GM20431 (cell line): ENCODE results near the gene DGKQ.
"Not testable (repeated sequence)": the region's sequence is repeated elsewhere in the genome, so short reads cannot be mapped to it uniquely, and the experiment has no call there.

ENCODE experiments used
- in situ Hi-C: fragments of 300-500 bp; cut with MseI, MboI; formaldehyde crosslinking; loops from one replicate; pipeline ENCODE4 v1.15.0; 2020; ENCODE audit warnings: low sequenced_read_pairs; ENCODE audit not compliant: unreplicated experiment

Gene DGKQ

DNA sequence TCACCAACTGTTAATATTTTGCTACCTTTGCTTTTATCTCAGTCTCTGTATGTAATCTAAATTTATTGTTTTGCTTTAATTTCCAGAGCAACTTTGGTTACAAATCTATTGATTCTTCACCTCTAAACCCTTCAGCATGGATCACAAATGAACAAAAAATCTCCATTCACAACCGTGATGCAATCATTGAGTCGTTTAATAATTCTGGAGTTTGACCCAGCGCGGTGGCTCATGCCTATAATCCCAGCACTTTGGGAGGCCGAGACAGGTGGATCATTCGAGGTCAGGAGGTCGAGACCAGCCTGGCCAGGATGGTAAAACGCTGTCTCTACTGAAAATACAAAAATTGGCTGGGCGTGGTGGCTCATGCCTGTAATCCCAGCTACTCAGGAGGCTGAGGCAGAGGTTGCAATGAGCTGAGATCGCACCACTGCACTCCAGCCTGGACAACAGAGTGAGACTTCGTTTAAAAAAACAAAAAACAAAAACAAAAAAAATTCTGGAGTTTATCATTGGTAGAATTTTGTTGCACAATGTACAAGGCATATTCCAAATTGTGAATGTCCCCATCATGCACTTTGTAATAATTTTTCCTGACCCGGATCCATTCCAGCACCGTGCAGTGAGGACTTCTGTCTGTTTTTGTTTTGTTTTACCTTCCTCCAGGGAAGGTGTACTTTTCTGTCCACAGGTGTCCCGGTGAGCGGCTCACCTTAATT is 11.1 kb upstream of the DGKQ start:
- in situ Hi-C loops = no loop called here

DNA sequence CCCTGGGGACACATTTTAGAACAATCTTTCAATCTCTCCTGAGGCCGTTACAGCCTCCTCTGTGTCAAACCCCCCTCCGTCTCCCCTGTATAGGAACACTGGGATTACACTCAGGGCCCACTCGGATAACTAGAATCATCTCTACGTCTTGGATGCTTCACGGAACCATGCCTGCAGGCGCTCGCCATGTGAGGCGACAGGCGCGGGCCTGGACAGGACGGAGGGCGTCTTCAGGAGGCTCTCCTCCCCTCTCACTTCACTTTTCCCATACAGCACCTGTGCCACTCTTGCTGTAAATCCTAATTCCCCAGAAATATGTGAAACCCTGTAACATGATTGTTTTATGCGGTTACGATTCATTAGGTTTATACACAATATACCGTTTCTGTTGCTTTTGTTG is 9.4 kb upstream of the DGKQ start:
- in situ Hi-C loops = no loop called here

DNA sequence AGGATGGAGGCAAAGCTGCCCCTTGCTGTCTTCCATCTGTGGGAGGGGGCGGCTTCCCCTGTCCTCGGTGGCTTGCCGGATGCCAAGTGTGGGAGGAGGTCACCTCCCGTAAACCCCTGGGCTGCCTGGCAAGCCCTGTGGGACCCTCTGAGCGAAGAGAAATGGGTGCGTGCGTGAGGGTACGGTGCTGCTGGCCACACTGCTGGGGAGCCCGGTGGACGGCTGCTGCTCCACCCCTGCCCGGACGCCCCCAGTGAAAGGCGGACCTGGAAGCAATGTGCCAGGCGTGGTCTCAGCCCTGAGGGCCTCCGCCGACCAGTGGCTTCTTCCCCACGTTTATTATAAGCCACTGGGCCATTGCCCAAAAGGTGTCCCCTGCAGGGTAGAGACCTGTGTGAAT is 8.9 kb upstream of the DGKQ start:
- in situ Hi-C loops = no loop called here

DNA sequence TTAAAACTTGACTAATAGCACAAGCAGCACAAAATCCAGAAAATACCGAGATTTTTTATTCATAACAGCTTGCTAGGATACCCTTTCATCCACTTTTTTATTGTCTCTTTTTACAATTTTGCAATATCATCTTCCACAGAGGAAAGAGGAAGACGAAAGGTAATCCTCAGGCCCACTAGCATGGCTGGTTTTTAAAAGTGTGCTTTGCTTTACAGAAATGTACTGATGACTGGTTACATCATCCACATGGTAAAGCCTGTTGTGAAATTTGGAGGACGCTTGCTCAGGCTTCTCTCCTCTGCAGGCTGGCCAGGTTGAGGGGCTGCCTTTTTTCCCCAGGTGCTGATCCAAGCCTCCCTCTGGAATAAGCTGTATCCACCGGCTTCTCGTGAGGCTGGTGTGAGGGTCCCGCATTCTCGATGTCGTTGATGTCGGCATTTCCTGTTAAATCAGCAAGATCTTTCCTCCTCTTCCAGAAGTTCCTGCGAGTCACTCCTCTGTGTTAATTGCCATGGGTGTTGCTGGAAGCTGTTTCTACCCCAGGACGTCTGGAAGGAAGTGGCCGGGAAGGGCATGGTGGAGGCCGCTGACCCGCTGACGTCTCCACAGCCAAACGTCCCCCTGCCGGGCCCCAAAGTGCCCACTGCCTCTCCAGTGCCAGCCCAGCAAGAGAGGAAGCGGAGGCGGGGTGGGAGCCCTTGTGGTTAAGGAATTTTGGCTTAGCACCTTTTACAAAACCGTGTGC is 5.8 kb upstream of the DGKQ start:
- in situ Hi-C loops = no loop called here

DNA sequence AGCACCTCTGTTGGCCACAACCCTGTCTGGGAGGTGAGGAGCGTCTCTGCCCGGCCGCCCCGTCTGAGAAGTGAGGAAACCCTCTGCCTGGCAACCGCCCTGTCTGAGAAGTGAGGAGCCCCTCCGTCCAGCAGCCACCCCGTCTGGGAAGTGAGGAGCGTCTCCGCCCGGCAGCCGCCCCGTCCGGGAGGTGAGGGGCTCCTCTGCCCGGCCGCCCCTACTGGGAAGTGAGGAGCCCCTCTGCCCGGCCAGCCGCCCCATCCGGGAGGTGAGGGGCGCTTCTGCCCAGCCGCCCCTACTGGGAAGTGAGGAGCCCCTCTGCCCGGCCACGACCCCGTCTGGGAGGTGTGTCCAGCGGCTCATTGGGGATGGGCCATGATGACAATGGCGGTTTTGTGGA is 2.6 kb upstream of the DGKQ start:
- in situ Hi-C loops = not testable (repeated sequence)

DNA sequence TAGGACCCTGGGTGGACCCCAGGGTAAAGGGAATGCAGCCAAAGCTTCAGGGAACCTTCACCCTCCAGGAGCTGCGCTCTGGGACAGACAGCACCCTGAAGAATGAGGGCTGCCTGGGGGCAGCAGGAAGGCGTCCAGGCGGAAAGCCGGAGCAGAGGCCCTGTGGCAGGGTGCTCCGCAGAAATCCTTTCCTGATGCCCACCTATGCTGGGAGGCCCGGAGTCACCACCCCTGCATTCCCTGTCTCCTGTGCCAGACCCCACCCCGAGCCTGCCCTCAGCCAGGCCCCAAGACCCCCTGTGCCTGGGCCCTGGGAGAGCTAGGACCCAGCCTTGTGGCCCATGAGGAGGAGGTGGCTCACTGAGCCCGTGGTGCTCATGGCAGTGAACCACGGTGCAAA is 1.3 kb upstream of the DGKQ start:
- in situ Hi-C loops = no loop called here

DNA sequence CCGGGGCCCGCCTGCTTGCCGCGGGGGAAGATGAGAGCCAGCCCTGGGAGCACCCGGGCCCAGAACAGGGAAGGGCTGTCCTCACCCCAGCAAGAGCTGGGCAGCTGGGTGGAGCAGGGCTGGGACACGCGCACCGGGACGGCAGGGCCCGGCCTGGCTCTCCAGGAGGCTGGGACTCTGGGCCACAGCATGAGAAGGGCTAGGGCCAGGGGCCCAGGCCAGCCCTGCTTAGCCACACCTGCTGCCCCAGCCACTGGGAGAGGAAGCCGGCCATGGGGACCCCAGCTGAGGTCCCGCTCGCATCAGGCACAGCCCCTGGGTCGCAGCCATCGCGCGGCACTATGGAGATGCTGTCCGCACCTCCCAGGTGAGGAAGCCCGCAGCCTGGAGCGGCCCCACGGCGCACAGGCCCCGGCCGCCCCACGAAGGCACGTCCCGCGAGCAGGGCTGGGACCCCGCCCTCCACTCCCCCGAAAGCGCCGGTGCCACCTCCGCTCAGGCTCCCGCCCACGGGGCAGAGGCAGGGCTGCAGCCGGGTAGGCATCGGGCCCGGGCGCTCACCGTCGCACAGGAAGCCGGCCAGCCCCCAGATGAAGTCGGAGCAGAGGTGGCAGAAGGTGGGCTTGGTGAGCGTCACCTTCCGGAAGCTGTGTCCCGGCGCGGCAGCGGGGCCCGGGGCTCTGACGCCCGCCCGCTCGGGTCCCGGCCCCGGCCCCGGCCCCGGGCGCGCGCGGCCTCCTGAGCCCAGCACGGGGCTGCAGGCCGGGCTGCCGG is 531 bp downstream of the DGKQ start:
- in situ Hi-C loops = no loop called here

DNA sequence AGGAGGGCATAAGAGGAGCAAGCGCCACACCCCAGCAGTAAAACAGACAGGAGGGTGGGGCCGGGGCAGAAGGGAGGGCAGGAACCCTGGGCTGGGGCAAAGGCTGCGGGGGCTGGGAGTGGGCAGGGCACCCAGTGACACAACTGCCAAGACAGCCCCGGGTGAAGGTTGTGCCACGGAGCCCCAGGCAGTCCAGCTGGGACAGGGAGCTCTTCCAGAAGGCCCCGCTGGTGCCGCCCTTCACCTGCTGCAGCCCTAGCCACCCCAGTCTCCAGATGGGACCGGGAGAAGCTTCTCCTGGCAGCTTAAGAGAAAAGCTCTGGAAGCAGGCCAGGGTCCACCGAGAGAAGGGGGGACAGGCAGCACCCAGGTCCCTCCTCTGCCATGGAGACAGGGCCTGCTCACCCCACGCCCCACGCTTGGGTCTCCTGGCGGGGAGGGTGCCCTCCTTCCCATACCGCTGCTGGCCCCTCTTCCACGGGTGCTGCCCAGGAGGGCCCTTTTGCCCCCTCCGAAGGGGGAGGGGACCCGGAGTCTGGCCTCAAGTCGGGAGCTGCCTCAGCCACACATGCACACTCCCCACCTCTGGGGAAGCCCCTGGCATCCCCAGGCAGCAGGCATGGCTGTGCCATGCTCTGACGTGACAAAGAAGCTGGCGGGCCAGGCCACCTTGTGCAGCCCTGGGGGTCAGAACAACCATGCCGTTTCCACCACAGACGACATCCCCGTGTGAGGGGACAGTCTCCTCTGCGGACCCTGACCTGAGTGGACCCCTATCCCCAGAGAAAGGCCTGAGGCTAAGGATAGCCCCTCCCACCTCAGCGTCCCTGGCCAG is 1.5 kb downstream of the DGKQ start:
- in situ Hi-C loops = no loop called here

DNA sequence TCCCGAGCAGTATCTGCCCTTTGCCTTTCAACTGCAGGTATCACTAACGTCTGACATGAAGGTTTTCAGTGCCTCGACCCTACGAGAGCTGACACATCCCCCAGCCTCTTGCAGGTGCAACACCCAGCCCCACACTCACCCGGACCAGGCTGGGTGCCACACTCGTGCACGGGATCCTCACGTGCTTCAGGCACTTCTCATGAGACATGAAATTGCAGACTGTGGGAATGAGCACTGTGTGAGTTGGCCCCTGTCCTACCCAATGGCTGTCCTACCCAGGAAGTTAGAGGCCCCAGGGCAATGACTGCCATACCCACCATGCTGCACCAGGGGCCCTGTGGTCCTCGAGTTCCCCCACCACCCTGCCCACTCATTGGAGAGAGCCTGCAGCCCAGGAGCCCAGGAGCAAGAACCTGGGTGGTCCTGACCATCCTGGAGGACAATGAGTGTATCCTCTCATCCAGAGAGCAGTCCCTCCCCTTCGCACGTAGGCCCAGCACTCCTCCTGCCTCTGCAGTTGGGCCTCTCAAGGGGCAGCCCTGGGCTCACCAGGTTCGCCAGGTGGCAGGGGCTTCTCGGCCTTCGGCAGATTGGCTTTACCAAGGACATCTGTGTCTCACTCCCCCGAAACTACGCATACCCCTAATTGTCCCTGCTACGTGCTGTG is 2.4 kb downstream of the DGKQ start:
- in situ Hi-C loops = no loop called here

DNA sequence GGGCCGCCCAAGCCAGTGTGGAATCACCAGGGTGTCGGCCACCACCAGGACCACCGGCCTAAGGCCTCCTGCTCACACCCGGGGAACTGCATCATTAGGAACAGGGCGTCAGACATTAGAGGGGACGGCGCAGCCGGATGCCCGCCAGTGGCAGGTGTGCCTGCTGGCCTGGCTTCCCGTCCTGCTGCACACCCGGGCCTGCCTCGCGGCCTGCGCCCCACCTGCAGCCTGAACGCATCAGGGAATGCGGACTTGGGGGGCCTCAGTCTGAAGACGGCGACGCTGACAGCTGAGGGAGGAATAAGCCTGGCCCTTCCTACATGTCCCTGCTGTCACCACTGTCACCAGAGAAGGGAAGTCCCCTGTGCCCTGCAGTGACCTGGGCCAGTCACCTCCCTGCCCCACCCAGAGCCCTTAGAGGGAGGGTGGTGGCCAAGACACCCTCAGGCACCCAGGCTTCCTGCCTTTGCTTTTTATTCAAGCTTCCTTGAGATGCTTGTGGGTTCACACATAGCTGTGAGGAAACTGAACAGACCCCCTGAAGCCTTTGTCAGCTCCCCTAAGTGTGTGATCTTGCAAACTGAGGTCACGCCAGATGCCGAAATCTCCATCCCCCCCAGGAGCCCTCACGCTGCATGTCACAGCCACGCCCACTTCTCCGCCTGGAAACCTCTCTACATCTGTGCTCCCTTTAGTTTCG is 3.2 kb downstream of the DGKQ start:
- in situ Hi-C loops = no loop called here

DNA sequence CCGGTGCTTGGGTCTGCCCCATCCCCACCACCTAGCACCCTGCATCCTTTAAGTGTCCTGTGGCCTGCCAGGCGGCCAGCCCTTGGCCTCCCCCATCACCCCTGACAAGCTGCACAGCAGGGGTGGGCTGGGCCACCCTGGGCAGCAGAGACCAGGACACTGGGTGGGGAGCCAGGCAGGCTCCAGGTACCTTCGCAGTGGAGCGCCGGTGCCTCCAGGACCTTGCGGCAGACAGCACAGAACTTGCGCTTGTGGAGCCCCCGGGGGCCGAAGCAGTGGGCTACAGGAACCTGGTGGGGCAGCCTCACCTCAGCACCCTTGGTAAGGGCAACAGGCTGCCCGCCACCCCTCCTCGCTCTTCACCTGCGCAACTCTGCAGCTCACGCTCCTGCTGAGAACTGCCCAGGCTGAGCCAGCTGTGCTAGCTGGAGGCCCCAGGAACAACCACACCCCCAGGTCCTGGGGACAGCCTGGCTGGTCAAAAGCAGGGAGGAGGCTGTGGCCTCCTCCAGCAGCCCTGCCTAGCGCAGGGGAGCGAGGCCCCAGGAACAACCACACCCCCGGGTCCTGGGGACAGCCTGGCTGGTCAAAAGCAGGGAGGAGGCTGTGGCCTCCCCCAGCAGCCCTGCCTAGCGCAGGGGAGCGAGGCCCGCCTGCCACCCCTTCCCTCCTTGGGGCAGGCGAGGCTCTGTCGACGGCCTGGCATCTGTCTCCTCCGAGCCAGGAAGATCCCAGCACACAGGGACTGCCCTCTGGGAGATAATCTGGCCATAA is 4.6 kb downstream of the DGKQ start:
- in situ Hi-C loops = no loop called here

DNA sequence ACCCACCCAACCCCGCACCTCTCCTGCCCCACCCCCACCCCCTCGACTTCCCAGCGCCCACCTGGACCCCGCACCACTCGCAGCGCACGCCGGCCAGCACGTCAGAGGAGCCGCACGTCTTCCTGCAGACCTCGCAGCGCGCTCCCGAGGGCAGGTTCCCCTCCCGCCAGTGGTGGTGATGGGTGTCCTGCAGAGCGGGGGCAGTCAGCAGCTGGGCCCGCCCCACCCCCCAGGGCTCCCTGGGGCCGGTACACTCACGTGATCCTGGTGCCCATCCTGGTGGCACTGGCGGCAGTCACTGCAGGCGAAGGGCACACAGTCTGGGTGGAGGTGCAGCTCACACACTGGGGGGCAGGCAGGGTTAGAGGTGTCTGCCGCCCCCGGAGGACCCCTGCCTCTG is 5.1 kb downstream of the DGKQ start:
- in situ Hi-C loops = no loop called here

DNA sequence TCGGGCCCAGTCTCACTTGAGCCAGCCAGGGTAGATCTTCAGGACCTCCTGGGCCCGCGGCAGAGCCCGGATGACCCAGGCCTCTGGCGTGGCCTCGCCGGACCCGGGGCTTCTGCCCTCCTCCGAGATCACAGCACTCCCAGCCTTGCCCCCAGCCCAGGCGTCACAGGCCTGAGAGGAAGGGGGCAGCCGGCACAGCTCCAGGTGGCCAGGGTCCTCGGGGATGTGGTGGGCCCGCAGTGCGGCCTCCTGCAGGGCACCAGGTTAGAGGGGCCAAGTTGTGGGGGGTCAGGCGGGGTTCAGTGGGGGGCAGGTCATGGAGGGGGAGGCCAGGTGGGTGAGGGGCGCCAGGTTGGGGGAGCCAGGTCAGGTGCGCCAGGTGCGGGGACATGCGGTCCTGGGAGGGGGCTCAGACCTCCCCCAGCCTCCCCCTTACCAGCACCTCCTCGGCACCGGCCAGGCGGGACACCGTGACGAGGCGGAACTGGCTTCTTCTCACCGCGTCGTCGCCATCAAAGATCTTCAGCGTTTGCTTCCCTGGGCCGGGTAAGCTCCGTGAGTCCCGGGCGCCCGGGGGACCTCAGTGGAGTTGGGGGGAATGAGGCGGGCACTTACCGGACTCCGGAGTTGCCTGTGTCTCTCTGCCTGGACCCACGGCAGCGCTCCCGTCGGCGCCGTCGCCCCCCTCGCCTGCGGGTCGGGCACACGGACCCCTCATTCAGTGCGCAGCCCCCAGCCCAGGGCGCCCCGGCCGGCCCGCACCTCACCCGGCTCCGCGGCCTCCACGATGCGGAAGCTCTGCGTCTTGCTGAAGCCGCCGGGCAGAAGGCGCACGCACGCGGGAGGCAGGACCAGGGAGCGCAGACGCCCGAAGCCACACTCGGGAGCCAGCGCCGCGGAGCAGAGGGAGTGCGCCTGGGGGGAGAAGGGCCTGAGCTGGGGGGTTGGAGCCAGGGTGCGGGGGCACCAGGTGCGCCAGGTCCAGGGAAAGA is 6.0 kb downstream of the DGKQ start:
- in situ Hi-C loops = no loop called here

DNA sequence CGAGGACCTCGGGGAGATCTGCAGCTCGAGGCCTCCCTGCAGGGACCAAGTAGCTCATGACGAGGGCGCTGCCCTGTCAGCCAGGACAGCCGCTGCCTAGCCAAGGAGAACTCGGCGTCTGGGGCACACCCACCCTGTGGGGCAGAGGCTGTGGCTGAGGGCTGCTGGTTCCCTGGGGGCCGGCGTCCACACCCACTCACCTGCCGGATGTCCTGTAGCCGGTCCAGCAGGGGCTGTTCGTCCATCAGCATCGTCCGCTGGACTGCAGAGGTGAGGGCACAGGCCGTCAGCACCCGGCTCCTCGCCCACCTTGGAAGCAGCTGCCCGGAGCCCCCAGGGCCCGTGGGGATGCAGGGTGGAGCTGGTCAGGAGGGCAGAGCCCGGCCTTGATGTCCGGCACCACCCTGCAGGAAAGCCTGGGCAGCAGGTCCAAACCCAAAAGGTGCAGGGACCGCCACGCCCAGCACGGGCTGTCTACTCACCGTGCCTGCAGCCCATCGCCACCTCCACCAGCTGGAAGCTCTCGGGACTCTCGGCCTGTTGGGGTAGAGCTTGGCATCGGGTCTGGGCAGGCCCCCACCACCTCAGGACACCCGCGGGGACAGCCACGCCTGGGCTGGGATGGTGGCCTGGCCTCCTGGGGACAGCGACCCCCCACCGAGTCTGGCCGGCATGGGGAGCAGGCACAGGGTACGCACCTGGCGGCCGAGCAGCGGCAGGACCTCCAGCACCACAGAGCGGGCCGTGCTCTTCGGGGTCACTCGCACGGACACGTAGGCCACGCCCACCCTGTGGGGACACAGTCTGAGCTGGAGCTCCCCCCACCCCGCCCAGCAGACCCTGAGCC is 6.9 kb downstream of the DGKQ start:
- in situ Hi-C loops = no loop called here

DNA sequence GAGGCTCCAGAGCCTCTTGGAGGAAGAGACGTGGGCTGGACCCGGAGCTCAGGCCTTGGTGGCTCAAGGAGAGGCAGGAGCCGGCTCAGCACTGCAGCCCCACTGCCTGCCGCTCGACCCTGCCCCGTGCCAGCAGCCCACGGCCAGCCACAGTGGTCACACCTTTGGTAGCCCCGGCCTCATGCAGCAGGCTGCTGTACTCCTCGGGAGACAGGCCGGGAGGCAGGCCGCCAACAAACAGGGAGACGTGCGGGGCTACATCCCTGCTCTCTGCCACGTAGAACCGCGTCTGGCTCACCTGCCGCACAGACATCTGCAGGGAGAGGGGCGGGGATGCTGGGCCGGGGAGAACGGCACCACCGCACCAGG is 7.6 kb downstream of the DGKQ start:
- in situ Hi-C loops = no loop called here

DNA sequence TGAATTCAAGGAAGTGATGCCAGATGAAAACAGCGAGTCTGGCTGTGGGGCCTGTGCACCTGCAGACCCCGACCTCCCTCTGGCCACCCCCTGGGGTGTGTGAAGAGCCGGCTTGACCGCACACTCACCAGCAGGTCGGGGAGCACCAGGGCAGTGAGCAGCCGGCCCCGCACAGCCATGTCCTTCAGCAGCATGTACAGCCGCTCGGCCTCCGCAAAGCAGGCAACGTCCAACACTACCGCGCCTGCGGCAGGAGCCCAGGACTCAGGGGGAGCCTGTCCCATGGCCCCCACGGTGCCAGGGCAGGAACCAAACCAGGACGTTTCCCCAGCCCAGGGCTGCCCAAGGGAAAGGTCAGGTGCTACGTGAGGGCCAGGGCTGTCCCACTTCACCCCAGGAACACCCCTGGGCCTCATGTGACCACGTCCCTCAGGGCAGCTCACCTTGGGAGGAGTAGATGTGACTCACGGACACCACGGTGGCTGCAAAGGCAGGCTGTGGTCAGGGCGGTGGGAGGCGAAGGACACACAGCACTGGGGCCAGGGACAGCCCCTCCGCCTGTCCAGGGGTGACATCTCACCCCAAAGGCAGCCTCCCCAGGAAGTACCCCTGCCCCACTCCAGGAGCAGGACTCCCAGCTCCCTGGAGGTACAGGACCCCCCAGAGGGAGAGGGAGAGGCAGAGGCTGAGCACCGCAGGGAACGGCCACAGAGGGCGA is 8.2 kb downstream of the DGKQ start:
- in situ Hi-C loops = no loop called here
